Esophagus muscularis mucosa (tissue), 4 donors: ENCODE measurements around the gene PFDN5.

Experiments
- EP300 ChIP-seq: sonication (generic); formaldehyde crosslinking; IDR thresholded peaks from one replicate; pipeline ENCODE4 v1.6.1; 2017; ENCODE audit warnings: antibody characterized with exemption
- POLR2AphosphoS5 ChIP-seq, 2 donors: sonication (generic); formaldehyde crosslinking; IDR thresholded peaks; one replicate each; pipeline ENCODE4 v1.6.1; 2017; ENCODE audit warnings: antibody characterized with exemption in 2 of 2
- TF ChIP-seq, protein P1 (sequence below), 3 experiments: fragments of 200-600 bp in 2 of 3; fragments of 450-650 bp in 1 of 3; sonication (generic) in 2 of 3; IDR thresholded peaks; one replicate each; pipeline ENCODE4 v1.5.1; 2017 to 2019; ENCODE audit warnings: antibody characterized with exemption in 3 of 3, mild to moderate bottlenecking in 2 of 3, moderate library complexity in 1 of 3

DNA sequence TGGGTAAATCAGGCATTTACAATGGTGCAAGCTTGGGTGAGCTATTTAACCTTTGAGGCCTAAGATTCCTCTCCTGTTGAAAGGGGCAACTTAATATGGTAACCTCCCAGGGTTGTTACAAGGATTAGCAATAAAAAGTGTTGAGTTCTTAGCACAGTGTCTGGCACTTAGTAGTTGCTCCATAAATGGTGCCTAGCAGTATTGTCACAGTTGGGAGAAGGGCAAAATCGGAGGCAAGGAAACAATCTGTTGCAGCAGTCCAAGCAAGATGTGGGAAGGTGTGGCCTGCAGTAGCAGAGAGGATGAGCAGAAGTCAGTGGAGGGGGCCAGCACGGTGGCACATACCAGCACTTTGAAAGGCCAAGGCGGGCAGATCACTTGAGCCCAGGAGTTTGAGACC, 48.1 kb downstream of the PFDN5 start:
- TF ChIP-seq POLR2AphosphoS5 (IDR thresholded peaks at IDR 0.05) (no peak), EP300 (no peak)
- TF ChIP-seq, protein P1, sequence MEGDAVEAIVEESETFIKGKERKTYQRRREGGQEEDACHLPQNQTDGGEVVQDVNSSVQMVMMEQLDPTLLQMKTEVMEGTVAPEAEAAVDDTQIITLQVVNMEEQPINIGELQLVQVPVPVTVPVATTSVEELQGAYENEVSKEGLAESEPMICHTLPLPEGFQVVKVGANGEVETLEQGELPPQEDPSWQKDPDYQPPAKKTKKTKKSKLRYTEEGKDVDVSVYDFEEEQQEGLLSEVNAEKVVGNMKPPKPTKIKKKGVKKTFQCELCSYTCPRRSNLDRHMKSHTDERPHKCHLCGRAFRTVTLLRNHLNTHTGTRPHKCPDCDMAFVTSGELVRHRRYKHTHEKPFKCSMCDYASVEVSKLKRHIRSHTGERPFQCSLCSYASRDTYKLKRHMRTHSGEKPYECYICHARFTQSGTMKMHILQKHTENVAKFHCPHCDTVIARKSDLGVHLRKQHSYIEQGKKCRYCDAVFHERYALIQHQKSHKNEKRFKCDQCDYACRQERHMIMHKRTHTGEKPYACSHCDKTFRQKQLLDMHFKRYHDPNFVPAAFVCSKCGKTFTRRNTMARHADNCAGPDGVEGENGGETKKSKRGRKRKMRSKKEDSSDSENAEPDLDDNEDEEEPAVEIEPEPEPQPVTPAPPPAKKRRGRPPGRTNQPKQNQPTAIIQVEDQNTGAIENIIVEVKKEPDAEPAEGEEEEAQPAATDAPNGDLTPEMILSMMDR (IDR thresholded peaks at IDR 0.05) = no peak
